NCI-H82 treated with DMSO at 0.1 percent for 48 hours (cell line): ENCODE data around the gene ARL2.
A peak's percentile ranks its signal among the peaks of the same experiment; 100 is the strongest.
"Not testable (repeated sequence)": the region's sequence is repeated elsewhere in the genome, so short reads cannot be mapped to it uniquely, and the experiment has no call there.

ENCODE experiments used
- DNase-seq: peaks from one replicate; lab custom pipeline; 2025; ENCODE audit not compliant: unreplicated experiment; lab: John Stamatoyannopoulos, UW

The ARL2 gene

GRCh38 chr11:65013888-65014725 is at the start of gene ARL2:
Gene ARL2, plus strand, starts transcription at chr11:65014160. Its CDS starts 48 bp downstream, at chr11:65014208.
- DNase-seq = peak; percentile 61

GRCh38 chr11:64967375-64967774 is 46.6 kb upstream of the ARL2 start:
- DNase-seq = no peak

DNA sequence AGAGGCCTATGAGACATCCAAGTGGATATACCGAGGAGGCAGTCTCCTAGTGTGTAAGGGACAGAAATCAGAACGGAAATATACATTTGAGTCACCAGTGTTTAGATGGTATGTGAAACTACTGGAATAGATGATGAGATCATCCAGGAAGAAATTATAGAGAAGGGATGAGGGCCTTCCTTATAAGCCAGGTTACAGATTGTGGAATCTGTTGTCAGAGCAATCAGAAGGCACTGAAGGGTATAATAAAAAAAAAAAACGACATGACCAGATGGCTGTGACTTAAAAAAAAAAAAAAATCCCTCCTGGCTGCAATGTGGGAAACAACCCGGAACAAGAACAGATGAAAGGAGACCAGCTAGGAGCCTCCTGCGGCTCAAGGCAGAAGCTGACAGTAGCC is 44.8 kb upstream of the ARL2 start:
- peak; percentile 18 for DNase-seq

- no peak for DNase-seq
Observed at GRCh38 chr11:64970731-64971151, 43.2 kb upstream of the ARL2 start.

DNA sequence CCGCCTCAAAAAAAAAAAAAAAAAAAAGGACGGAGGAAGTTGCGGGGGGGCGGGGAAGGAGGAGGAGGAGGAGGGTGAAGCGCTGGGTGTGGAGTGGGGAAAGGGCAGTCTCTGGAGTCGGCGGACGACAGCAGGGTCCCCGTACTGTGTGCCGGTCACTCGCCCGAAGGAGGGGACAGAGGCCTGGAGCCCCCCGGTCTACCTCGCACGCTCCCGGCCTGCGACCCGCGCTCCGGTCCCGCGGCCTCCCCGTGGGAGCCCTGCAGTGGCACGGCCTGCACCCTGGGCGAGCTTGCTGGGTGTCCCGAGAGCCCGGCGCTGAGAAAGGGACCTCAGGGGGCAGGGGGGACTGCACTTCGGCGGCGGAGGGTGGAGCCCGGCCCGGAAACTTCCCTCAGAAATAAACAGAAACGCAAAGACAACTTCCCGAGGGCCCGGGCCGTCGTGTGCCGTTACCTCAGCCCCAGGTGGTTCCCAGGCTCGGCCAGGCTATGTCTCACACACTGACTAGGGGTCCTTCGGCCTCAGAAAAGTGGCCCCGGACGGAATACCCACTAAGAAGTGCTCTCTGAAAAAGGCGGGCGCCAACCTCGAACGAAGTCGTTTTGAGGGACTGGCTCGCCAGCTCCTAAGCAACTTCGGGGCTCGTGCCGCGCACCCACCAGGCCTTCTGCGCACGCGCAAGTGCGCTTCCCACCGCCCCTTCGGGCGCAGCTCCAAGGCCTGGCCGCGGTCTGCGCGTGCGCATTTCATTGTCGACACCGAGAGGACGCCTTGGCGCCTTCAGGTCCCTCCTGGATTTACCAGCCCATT is 42.3 kb upstream of the ARL2 start, which contains the start of gene MAJIN:
MAJIN (minus strand) TSS at position 688 of the 813 bp plus-strand sequence. CDS start 12,703 bp downstream, outside the sequence.
- no peak for DNase-seq

DNA sequence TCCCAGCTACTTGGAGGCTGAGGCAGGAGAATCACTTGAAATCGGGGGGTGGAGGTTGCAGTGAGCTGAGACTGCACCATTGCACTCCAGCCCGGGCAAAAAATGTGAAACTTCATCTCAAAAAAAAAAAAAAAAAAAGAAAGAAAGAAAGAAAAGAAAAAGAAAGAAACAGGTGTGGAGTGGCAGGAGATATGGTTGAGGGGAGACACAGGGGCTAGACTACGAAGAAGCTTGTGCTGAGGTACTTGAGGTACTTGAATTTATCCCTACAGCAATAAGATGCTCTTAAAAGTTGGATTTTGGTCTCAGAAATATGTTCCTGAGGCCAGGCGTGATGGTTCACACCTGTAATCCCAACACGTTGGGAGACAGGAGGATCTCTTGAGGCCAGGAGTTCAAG is 39.8 kb upstream of the ARL2 start:
- no peak for DNase-seq

GRCh38 chr11:64976651-64977050 is 37.3 kb upstream of the ARL2 start:
- no peak for DNase-seq

- DNase-seq = not testable (repeated sequence)
Observed at GRCh38 chr11:64983339-64983738, 30.6 kb upstream of the ARL2 start.

GRCh38 chr11:64987998-64988854 is 25.7 kb upstream of the ARL2 start:
- no peak for DNase-seq

DNA sequence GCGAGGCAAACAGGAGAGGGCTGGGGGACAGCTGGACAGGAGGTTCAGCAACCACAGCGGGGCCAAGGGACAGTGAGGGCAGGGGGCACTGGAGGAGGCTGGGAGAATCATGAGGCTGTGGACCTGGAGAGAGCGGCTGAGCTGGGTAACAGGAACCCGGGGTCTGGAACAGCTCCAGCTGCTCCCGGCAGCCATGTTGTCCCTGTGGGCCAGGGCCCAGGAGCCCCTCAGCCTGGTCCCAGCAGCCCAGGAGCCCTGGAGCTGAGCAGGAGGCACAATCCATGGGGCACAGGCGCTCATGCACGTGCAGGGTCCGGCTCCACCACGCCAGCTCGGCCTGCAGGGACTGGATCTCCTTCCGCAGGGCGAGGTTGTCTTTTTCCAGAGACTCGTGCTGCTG is 24.5 kb upstream of the ARL2 start:
- no peak for DNase-seq

DNA sequence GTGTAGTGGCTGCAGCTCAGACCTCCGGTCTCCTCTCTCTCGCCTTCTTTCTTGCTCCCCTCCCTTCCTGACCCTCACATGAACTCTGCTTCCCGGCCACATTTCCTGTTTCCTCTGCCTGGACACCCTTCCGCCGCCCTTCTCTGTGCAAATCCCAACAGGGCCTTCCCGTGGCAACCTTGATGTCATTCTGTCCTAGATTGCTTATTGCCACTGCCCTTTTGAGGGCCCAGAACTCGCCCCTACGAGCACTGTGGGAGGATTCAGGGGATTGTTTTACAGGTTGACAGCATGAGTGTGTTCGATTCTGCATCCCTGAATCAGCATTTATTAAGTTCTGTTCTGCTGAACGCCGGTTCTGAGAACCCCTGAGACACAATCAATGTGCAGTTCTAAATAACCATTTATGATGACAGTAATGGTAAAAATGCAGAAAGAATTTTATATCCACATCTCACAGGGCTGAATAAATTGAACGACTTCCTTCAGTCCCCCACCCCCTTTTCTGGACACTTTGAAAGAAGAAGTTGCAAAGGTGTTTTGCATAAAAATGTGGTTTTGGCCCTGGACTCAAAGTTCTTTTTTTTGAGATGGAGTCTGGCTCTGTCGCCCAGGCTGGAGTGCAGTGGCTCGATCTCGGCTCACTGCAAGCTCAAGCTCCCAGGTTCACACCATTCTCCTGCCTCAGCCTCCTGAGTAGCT is 23.6 kb upstream of the ARL2 start:
- DNase-seq = no peak

GRCh38 chr11:64994318-64994717 is 19.6 kb upstream of the ARL2 start:
- no peak for DNase-seq

DNA sequence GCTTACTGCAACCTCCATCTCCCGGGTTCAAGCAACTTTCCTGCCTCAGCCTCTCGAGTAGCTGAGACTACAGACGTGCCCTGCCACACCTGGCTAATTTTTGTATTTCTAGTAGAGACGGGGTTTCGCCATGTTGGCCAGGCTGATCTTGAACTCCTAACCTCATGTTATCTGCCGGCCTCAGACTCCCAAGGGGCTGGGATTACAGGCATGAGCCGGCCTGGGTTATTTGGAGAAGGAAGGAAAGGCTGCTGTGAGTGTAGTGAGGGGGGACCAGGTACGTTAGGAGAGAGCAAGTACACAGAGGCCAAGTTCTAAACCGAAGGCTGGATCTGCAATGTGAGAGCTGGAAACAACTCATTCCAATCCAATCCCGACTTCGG is 17.6 kb upstream of the ARL2 start:
- no peak for DNase-seq

- peak; percentile 74 for DNase-seq
Observed at GRCh38 chr11:64996710-64997380, 17.1 kb upstream of the ARL2 start, which contains the start of gene BATF2. Gene BATF2, minus strand, starts transcription at chr11:64996971. Its CDS starts 57 bp downstream, at chr11:64996914.

- DNase-seq = no peak
Observed at GRCh38 chr11:64998141-64998540, 15.8 kb upstream of the ARL2 start.

GRCh38 chr11:64998690-64999431 is 15.1 kb upstream of the ARL2 start:
- DNase-seq = no peak

- DNase-seq = no peak
Observed at GRCh38 chr11:64999478-64999877, 14.5 kb upstream of the ARL2 start.

- DNase-seq = no peak
Observed at GRCh38 chr11:65002706-65003105, 11.3 kb upstream of the ARL2 start.

DNA sequence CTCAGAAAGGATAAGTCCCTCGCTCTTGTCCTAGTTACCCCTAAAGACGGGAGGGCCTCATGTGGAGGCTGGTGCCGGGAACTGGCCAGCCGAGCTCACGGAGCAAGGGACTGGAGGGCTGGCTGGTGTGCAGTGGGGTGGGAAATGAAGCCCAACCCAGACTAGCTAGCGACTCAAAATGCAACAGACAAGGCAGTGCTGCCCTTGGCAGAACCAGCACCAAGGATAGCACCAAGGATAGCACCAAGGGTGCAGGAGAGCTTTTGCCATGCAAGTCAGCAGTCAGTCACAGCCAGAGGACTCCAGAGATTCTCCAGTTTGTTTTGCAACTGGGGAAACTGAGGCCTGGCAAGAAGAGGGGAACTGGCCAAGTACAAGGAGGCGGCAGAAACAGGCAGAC is 10.7 kb upstream of the ARL2 start:
- no peak for DNase-seq
